Measurements from ENCODE around the gene SLC6A6.

The SLC6A6 gene

GRCh38 chr3:14524920-14525660 is 122.7 kb downstream of the SLC6A6 start:
- no peak for DNase-seq

DNA sequence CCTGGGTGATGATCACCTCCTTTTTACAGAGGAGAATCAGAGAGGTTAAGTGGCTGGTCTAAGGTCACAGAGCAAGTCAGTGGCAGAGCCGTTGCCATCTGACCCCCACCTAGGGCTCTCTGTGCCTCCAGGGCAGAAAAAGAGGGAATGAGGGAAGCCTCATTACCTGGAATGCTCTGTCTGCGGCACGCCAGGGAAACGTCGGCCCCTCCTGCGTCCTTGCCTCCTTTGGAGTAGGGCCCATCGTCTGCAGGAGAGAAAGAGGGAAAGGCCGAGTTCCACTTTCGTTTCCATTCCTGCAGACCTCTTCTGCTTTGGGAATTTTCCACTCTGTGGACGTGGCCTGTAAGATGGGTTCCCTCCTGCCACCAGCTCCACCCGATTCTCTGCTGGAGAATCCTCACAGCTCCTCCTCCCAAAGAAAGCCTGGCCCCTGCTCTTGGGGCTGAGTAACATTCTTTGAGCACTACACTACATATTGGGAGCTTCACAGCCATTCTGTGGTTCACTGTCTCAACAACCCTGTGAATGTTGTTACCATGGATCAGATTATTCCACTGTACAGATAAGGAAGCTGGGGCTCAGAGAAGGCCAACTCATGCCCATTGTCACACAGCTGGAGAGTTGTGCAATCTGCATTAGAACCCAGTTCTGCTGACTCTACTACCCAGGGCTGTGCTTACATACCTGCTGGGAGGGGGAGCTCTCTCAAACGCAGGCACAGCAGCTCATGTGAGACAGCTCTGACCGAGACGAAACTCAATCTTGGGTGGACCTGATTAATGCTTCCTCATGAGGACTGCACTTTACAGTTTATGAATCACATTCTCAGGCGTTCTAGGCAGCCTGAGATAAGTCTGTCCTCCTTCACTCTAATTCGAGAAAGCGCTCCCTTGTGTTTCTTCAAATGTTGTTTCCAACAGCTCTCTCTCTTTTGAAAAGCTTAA is 123.6 kb downstream of the SLC6A6 start:
- no peak for DNase-seq

GRCh38 chr3:14528081-14528480 is 125.7 kb downstream of the SLC6A6 start:
- DNase-seq = no peak

- no peak for DNase-seq
Observed at GRCh38 chr3:14531856-14532395, 129.5 kb downstream of the SLC6A6 start.

GRCh38 chr3:14532691-14533456 is 130.5 kb downstream of the SLC6A6 start:
- DNase-seq = no peak

- DNase-seq = no peak
Observed at GRCh38 chr3:14533457-14533958, 131.1 kb downstream of the SLC6A6 start.

DNA sequence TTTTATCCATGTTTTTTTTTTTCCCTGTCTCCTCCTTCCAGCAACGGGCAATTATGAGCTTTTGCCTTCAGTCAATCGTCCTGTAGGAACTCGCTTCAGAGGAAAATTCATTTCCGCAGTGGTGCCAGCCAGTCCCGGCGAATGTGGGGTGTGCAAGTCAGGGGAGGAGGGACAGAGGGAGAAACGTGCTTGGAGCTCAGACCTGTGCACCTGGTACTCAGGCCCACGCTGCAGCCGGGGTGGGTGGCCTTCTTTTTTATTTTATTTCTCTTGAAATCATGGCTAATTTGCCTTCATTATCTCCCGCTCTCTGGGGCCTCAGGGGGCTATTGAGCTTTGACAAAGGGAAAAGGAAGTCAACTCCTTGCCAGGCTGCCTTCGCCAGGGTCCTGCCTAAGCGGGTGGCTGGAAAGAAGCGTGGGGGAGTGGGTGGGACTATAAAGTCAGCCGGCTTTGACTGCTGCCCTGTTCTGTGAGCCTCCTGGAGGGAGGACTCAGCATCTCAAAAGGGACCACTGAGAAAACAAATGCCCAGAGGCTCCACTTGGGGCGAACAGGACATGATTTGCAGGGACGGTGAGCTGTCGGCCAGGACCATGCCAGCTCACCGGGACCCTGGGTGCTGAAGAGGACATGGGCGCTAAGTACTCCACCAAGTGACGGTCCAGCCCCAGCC is 132.2 kb downstream of the SLC6A6 start:
- DNase-seq = no peak

DNA sequence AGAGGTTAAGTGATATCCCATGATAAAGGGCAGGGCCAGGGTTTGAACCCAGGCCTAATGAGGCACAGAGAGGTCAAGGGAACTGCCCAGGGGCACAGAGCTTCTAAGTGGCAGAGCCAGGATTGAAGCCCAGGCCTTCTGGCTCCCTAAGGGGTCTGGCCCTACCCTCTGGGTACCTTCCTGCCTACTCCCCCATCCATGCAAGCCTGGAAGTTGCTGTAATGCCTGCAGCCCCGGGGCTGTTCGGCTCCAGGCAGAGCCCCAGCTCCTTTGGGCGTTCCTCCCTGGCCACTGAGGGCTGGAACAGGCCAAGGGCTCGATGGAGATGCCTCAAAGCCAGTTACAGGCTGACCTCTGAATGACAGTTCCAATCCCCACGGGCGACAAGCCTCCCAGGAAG is 133.2 kb downstream of the SLC6A6 start:
- no peak for DNase-seq

DNA sequence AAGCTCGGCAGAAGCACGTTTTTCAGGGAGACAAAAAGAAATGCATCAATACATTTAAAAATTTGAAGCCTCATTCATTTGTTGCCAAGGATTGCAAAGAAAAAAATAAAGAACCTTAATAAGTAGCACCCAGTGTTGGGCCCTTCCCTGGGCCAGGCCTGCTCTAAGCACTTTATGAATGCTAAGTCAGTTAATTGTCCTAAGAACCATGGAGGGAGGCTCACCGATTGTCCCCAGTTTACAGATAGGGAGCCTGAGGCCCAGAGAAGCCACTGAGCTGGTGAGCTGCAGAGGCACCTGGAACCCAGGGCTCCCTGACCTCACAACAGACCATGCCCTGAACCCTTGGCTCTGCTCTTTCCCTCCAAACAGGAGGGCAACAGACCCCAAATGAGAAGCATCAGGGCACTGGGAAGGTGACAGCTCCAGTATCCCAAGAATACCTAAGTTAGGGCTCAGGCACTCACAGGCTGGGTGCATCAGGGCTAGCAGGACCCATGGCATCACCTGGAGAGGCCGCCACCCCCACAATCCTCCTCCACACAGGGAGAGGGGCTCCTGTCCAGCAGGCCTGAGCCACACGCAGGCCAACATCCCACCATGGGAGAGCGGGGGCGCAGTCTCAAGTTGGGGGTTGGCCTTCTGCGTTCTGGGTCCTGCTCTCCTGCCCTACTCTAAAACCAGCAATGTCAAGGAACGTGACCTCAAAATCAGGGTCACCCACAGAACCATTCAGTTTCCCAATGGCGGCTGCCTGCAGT is 133.8 kb downstream of the SLC6A6 start:
- DNase-seq = no peak

DNA sequence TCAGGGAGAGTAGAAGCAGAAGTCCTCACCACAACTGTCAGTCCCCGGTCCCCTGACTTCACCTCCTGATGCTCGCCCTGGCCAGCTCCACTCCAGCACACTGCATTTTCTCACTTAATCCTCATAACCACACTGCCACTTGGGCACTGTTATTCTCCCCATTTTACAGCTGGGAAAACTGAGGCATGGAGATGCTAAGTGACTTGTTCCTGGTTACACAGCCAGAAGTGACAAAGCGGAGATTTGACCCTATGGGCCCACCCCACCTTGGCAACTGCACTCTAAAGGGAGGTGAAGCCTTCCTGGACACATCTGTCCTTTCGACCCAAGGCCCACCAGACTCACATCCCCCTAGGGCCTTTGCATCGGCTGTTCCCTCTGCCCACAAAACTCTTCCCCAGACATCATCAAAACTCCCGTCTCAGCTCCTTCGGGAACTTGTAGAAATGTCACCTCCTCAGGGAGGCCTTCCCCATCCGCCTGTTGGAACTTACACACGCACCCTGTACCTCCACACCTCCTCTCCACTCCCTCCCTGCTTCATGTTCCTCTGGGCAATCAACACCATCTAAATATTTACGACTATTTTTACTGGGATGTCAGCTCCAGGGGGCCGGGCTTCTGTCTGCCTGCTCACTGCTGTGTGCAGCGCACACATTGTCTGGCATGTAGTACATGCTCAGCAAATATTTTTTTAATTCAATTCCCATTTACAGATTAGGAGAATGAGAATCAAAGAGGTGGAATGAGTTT is 134.6 kb downstream of the SLC6A6 start:
- no peak for DNase-seq

- no peak for DNase-seq
Observed at GRCh38 chr3:14537590-14538450, 135.4 kb downstream of the SLC6A6 start.

DNA sequence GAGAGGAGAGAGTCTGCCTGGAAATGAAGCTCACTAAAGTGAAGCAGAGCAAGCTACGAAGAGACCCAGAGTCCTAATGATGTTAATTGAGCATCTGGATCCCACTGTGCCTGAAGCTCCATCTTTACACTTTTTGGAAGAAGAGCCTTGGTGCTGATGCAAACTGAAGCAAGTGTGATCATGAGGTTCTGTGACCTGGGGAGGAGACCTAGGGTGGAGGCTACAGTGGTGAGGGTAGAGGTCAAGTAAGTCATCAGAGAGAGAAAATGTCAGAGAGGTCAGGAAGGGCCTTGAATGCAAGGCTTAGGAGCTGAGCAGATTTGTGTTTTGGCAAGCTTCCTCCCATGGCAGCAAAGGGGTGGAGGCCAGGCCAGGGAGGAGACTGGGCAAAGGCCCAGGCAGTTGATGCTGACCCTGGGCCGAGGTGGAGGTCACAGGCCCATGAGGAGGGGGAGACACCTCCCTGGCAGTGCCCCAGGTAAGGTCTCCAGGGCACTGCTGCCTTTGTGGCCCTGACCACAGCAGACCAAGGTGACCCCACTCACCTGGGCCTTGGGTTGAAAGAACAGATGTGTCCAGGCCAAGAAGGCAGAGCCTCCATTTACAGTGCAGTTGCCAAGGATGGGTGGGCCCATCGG is 136.2 kb downstream of the SLC6A6 start:
- DNase-seq = no peak
